Transverse colon (tissue), 1 donor: ENCODE results near the gene DNER.

Experiments used
- EP300 ChIP-seq: sonication (generic); formaldehyde crosslinking; IDR thresholded peaks from one replicate; pipeline ENCODE4 v1.6.1; 2017; ENCODE audit warnings: antibody characterized with exemption, low read depth
- POLR2A ChIP-seq: fragments of 450-650 bp; IDR thresholded peaks from one replicate; pipeline ENCODE4 v1.6.1; 2016; ENCODE audit warnings: antibody characterized with exemption, mild to moderate bottlenecking, moderate library complexity

GRCh38 chr2:229416116-229416694 is 298.1 kb downstream of the DNER start:
- TF ChIP-seq POLR2A (no peak), EP300 (no peak)
